Activated CD8-positive, alpha-beta memory T cell treated with anti-CD3 and anti-CD28 coated beads for 4 hours (primary cell): ENCODE results near the gene P3H3.

ENCODE experiments used
- DNase-seq, 2 donors: peaks; one replicate each; pipeline ENCODE4 v3.0.0-alpha.2; 2020; ENCODE audit warnings: low read depth in 2 of 2

Gene P3H3, protein sequence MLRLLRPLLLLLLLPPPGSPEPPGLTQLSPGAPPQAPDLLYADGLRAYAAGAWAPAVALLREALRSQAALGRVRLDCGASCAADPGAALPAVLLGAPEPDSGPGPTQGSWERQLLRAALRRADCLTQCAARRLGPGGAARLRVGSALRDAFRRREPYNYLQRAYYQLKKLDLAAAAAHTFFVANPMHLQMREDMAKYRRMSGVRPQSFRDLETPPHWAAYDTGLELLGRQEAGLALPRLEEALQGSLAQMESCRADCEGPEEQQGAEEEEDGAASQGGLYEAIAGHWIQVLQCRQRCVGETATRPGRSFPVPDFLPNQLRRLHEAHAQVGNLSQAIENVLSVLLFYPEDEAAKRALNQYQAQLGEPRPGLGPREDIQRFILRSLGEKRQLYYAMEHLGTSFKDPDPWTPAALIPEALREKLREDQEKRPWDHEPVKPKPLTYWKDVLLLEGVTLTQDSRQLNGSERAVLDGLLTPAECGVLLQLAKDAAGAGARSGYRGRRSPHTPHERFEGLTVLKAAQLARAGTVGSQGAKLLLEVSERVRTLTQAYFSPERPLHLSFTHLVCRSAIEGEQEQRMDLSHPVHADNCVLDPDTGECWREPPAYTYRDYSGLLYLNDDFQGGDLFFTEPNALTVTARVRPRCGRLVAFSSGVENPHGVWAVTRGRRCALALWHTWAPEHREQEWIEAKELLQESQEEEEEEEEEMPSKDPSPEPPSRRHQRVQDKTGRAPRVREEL

DNA sequence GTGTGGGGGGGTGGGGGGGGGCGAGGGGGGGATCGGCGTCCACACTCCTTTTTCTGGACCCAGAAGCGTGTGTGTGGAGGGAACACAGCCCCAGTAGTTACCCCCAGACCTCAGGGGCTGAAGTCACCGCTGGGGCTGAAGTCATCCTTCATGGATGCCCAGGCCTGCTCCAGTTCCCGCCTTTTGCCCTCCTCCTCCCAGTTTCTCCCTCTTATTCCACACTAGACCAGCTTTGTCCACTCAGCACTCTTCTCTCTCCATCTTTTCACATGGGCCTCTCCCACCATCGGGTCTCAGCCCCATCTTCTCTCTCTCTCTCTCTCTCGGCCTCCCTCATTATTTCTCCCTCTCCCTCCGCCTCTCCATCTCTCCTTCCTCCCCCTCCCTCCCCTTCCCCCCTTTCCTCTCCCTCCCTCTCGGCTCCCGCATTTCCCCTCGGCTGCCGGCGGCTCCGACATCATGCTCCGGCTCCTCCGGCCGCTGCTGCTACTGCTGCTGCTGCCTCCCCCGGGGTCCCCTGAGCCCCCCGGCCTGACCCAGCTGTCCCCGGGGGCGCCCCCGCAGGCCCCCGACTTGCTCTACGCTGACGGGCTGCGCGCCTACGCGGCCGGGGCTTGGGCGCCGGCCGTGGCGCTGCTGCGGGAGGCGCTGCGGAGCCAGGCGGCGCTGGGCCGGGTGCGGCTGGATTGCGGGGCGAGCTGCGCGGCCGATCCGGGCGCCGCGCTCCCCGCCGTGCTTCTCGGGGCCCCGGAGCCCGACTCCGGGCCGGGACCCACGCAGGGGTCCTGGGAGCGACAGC is at the start of gene P3H3:
Gene P3H3 (plus strand): TSS at position 426 of the 799 bp plus-strand sequence. CDS start 34 bp downstream, at position 460.
- no peak for DNase-seq

DNA sequence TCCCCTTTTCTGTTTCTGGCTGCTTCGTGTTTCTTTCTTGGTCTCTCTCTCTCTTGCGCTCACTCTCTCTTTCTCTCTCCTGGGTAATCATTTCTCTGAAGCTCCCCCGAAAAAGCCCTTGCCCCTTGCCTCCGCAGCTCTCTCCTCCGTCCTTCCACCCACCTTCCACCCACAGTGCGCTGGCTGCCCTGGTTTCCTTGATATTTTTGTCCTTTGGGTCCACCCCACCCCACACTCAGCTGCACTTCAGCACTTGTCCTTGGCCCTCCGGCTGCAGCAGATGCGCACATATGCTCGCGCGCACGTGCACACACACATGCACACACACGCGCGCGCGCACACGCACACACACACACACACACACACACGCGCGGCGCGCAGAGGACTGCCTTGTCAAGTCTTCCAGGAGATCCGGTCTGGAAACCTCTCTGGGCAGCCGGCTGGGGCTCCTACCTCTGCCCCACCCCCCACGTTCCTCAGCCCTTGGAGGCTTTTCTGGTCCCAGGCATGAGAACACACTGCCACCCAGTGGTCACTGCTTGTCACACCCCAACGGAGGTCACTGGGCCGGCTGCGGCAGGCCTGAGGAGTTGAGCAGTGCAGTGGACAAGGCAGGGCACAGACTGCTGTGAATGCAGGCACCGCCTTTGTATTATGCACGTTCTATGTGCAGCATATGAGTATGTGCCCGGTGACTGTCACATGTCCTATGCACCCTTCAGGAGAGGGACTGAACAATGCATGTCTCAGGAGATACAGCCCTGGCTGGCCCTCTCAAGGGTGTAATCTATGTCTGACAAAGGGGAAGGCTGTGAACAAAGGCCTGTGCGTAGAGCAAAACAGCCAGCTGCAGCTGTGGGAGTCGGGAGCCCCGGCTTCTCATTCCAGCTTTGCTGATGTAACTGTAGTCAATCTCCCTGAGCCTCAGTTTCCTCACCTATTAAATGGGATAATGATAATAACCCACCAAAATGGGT is 49.3 kb upstream of the P3H3 start:
- DNase-seq = peak; percentile 76

DNA sequence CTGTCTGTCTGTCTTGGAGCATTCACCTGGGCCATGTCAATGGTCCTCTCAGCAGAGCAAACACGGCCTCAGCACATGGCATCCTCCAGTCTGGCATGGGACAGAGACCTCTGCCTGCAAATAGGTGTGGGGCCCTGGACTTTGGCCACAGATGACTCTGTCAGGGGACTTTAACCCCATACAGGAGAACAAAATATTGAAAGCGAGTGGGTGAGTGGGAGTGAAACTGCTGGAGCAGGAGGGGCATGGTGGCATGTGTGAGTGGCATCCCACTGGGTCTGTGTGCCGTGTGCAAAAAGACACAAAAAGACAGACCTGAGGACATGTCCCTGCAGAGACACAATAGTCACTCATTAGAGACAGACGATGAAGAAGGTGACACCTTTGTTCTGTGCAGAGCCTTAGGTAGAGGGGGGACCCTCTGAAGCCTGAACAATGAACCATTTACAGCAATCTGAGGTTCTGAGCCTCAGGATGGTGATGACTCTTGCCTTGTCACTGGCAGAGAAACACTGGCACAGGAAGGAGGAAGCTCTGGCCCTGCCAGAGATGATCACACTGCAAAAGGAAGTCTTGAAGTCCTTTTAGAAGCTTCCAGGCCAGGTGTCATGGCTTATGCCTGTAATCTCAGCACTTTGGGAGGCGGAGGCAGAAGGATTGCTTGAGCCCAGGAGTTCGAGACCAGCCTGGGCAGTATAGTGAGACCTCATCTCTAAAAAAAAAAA is 48.3 kb upstream of the P3H3 start:
- no peak for DNase-seq

DNA sequence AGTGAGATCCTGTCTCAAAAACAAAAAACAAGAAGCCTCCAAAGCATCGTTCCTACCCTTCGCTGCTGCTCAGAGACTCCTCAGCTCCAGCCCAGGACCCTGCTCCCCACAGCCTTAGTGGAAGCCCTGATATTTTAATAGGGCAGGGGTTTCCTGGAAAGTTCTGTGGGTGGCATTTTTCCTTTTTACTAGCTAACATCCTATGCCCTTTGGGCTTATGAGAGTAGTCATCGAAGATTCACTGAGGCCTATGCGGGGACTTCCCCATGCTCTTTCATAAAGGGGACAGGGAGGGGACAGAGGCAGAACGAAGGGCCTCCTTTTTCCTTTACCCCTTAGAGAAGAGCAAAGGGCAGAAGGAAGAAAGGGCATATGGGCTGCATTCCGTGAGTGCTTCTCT is 47.6 kb upstream of the P3H3 start:
- no peak for DNase-seq

DNA sequence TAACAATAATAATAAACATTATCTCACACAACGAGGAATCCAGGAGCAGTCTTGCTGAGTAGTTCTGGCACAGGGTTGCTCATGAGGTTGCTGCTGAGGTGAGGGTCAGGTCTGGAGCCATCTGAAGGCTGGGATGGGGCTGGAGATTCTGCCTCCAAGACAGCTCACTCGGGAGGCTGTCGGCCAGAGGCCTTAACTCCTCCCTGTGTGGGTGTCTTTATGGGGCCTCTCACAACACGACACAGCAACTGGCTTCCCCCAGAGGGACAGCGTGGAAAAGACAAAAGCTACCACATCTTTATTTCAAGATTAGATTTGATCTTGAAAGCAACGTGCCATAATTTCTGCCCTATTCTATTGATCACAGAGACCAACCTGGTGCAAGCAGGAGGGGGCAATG is 46.1 kb upstream of the P3H3 start:
- no peak for DNase-seq

DNA sequence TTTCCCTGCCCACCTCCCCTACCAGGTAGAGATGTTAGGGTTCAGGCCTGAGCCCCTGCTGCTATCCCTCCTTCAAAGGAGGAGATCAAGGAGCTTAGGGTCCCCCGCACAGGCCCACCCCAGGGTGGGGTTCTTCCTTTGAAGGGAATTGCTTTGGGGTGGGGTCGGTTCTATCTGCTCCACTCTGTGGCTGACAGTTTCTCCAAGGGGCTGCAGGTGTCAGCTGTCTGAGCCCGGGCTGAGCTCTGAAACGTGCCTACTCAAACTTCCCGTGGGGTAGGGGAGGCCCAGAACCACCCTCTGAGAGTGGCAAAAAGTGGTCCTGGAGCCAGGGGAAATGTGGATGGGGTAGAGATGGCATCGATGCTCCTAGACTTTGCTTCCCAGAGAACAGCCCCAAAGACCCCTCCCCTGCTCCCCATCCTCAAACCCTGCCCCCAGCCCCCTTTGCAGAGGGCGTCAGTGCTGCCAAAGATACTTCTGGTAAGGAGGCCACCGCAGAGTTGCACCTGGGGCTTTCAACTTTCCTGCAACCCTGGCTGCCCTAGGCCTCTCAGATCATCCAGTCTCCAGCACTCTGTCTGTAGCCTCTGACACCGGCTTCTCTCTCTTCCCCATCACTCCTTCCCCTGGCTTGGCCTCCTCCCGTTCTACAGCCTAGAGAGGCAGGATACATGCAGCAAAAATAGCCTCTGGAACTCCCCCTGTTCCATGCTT is 45.2 kb upstream of the P3H3 start:
- no peak for DNase-seq

DNA sequence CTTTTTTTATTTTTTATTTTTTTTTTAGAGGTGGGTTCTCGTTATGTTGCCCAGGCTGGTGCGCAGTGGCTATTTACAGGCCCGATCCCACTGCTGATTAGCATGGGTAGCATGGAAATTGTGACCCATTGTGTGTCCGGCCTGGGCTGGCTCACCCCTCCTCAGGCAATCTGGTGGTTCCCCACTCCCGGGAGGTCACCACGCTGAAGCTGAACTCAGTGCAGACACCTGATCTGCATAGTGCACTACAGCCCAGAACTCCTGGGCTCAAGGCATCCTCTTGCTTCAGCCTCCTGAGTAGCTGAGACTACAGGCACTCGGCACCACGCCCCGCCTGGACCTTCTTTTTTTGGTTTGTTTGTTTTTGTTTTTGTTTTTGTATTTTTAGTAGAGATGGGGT is 44.4 kb upstream of the P3H3 start:
- no peak for DNase-seq

DNA sequence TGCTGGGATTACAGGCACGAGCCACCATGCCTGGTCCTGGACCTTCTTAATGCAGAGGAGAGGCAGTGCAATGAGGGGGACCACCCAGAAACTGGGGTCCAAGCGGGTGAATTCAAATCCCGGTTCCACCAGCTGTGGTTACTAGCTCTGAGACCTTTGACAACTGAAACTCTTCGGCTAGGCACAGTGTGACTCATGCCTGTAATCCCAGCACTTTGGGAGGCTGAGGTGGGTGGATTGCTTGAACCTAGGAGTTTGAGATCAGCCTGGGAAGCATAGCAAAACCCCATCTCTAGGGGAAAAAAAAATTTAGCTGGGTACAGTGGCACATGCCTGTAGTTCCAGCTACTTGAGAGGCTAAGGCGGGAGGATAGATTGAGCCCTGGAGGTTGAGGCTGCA is 43.9 kb upstream of the P3H3 start:
- no peak for DNase-seq

DNA sequence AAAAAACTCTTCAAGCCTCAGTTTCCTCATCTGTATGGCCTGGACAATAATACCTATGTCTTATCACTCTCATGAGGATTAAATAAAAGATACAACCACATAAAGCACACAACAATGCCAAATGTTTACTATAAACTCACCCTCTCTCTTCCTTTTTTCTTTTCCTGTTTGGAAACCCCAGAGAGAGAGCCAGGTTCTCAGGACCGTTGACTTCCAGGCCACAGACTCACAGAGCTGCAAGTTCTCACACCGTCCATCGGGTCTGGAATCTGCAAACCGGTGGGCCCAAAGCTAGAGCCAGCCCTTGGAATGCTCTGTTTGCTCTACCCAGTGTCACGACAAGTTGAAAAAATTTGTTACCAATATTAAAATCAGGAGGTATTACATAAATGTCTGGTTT is 43.4 kb upstream of the P3H3 start:
- DNase-seq = no peak

DNA sequence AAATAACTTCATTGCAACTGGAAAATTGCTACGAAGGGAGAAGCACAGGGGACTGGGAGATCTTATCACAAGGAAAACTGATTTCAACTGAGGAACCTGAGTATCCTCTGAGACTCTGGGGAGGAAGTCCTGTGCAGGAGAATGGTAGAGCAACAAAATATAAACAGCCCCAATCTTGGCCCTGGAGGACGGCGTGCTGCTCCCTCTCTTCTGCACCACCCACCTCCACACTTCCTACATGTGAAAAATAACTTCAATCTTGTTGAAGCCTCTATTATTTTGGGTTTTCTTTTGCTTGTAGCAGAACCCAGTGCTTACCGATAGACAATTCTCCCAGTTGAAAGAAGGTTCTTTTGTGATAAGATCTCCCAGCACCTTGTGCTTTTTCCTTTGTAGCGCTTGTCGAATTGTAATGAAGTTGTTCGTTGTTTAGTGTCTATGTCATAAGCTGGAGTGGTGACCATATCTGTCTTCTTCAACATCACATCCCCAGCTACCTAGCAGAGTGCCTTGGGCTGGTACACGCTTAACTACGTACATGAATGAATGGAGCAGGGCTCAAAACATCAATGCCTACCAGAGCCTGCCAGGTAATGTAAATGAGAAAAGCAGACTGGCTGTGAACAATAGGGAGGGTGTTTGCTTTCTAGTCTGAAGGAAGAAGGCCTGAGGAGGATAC is 41.7 kb upstream of the P3H3 start:
- no peak for DNase-seq

DNA sequence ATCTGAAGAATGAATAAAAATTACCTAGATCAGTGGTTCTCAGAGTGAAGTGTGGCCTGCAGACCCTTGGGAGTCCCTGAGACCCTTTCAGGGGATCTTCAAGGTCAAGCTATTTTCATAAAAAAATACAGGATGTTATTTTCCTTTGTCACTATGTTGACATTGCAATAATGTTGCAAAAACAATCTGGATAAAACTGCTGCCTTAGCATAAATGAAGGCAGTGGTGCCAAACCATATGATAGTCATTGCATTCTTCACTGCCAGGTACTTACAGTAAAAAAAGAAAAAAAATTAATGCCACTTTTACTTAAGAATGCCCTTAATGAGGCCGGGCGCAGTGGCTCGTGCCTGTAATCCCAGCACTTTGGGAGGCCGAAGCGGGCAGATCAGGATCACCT is 40.9 kb upstream of the P3H3 start:
- DNase-seq = no peak

DNA sequence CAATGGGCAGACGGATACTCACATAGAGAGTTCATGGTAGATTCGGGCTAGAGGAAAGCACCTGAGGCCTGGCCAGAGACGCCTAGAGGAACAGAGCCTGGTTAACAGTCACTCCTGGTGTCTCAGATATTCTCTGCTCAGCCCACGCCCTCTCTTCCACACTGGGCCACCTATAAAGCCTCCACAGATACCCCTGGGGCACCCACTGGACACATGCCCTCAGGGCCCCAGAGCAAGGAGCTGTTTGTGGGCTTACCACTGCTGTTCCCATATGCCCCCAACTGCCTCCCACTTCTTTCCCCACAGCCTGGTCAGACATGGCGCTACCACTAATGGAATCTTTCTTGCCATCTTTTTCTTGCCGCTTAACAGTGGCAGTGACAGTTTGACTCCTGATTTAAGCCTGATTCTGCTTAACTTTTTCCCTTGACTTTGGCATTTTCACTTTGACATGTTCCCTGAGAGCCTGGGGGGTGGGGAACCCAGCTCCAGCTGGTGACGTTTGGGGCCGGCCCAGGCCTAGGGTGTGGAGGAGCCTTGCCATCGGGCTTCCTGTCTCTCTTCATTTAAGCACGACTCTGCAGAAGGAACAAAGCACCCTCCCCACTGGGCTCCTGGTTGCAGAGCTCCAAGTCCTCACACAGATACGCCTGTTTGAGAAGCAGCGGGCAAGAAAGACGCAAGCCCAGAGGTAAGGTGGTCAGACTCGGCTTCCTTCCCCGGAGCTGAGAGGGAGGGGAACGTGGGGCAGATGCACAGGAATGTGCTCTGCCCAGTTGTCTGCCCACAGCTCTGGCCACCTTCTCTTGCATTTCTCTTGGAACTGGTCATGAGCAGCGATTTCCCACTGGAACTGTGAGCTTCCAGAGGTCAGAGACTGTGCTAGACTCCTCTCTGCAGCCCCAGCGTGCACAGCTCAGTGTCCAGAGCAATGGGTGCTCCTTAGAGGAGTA is 39.0 kb upstream of the P3H3 start, which contains the start of gene CD4:
Gene CD4 (plus strand): TSS at position 557 of the 953 bp plus-strand sequence. CDS start 10,611 bp downstream, outside the sequence.
- no peak for DNase-seq

DNA sequence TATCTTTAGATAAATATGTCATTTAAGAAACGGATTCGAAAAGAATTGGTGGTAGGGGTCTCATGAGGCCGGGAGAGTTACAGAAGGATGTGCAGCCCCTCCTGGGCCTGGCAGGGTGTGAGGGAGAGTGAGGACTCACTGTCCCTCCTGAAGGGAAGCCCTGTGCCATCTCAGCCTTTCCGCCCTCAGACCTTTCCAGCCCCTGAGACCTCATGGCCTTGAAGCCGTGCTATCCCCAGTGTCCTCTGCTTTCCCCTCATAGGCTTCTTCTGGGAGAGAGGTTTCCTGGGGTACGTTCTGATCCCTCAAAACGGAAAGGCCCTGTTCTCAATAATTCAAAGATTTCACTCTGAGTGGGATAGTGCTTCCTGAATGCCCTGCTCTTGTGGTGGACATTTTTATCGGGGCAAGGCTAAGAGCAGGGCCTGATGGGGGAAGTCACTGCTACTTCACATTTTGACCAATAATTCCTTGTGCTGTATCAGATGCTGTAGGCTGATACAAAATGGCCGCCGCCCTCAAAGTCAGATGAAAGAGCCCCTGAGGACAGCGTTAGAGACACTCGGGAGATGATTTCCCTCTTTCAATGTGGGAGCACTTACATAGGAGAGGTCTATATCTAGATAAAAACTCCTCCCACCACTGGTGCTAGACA is 37.6 kb upstream of the P3H3 start:
- DNase-seq = no peak

DNA sequence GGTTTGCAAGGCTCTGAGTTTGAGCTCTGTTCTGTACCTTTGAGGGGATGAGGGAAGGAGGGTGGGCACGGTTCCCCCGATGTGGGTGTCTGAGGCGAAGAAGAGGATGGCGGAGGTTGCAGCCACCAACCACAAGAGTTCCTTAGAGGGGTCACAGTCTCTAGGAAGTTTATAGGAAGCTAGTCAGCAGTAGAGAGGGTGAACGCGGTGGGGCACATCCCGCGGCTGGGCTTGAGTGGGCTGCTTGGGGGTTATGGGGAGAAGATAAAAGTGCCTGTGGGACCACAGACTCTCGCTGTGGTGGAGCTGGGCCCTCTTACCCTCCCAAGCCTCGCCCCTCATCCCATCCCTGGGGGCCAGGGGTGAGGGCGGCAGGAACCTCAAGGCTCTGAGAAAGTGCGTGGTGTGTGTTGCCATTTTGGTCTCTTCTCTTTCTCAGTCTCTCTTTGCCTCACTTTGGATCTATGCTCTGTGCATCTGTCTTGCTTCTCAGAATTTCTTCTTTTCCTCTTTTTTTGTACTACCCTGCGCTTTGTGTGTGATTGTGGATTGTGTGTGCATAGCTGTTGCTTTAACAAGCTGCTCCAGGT is 36.2 kb upstream of the P3H3 start:
- DNase-seq = no peak

DNA sequence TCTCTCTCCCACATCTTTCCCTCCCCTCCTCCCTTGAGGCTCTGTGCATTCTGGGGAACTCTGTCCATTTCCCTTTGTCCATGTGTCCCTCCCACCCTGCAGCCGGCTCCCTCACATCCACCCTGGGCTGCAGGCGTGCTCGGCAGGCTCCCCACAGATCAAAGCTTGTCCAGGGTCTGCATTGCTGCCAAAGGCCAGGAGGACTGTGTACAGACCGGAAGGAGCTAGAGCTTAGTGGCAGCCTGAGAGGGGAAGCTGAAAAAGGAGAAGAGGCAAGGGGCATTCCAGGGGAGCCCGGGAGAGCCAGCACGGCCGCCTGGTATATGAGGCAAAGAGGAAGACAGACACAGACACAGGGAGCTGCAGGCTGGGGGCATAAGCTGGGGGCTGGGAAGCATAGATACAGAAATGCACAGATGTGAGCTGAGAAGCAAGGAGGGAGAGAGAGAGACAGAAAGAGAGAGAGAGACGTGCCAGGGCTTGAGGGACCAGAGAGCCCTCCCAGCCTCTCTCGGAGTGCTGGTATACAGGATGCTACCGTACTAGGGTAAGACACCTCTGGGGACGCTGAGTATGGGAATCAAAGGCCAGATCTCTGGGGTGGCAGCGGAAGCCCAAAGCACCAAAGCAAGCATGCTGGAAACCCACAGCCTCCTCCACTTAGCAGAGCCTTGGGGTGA is 35.5 kb upstream of the P3H3 start:
- no peak for DNase-seq

DNA sequence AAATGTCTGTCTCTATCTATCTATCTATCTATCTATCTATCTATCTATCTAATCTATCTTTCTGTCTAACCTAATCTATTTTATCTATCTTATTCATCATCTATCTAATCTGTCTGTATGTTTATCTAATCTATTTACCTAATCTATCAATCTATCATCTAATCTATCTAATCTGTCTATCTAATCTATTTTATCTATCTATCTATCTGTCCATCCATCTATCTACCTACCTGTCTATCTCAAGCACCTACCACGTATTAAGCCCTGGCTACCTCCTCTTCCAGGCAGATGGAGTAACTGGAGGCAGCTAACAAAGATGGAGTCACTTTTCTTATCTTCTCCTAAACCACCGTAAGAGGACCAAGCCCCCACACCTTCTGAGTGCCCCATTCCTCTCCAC is 33.1 kb upstream of the P3H3 start:
- no peak for DNase-seq

DNA sequence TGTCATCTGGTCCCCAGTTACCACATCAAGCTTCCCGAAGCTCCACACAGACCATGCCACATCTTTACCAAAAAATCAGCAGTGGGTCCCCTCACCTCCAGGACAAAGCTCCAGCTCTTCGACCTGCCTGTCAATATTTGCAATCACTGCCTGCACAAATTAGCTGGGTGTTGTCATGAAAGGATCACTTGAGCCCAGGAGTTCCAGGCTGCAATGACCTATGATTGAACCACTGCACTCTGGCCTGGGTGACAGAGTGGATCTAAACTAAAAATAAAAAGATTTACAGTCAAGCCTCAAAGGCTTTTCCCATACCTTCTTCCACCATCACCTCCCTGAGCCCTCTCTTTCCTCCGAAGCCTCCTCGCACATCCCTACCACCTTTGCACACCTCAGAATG is 31.6 kb upstream of the P3H3 start:
- DNase-seq = no peak
